Measurements from ENCODE around the gene SERINC5. TPM values are rescaled to one million over a fixed set of nuclear protein-coding genes. Genes with fewer than 3 reads are reported as not detected.
"Not testable (repeated sequence)": the region's sequence is repeated elsewhere in the genome, so short reads cannot be mapped to it uniquely, and the experiment has no call there.

The SERINC5 gene
- total RNA-seq, 1 experiment from 2014 or later = 128 TPM

DNA sequence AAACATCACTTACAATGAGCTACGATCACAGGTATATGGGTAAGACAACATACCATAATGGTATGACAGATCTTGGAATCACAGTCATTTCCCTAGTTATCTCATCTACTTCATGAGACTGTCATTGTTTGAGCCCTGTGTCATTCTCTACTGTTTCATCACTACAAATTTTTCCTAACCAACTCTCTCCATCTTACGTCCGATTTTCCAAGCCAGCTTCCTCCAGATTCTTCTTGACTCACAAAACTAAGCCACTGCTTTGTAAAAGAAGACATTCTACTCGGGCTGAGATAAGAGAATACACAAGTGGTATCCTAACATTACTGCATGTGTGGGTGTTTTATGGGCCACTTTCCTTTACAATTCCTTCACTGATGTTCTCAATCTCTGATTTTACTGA, 49.6 kb downstream of the SERINC5 start (continued):
- TF ChIP-seq, protein P1, sequence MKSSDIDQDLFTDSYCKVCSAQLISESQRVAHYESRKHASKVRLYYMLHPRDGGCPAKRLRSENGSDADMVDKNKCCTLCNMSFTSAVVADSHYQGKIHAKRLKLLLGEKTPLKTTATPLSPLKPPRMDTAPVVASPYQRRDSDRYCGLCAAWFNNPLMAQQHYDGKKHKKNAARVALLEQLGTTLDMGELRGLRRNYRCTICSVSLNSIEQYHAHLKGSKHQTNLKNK (CRISPR knock-in tag; IDR thresholded peaks at IDR 0.05) = no peak
- TF ChIP-seq IRF2 (CRISPR knock-in tag; IDR thresholded peaks at IDR 0.05; ENCODE audit: borderline replicate concordance, low read depth) (no peak), ZNF423 (CRISPR knock-in tag; IDR thresholded peaks at IDR 0.05) (no peak), JAZF1 (CRISPR knock-in tag; IDR thresholded peaks at IDR 0.05) (no peak), ATF1 (CRISPR knock-in tag; IDR thresholded peaks at IDR 0.05) (no peak), KAT7 (CRISPR knock-in tag; IDR thresholded peaks at IDR 0.05; ENCODE audit: borderline replicate concordance) (no peak)

DNA sequence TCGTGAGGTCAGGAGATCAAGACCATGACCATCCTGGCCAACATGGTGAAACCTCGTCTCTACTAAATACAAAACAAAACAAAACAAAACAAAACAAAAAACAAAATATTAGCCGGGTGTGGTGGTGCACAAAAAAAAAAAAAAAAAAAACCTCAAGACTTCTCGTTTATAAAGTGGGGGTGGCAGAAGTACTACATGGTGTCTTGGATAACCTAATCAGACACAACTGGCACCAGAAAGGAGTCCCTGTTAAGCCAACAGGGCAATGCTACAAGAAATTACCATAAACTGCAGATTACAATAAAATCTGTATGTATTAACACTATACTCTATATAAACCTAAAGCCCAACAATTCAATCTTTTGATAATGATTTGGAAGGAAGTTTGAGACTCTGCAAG, 50.0 kb downstream of the SERINC5 start:
- CTCF ChIA-PET = no interaction called here
- ATAC-seq (no peak), DNase-seq (ENCODE audit: low spot score) (no peak)
- Mint-ChIP-seq H3K36me3 (peaks cover 37% of the 10 kb centered on the region), H3K27me3 (ENCODE audit: low read depth) (no peaks in the 10 kb centered on the region), H3K9me3 (no peaks in the 10 kb centered on the region), H3K4me1 (peaks cover 44% of the 10 kb centered on the region), H3K27ac (0 out of 2 replicates have a peak overlapping the region, but pooled peaks have one; percentile 2), H3K4me3 (no peak overlapping the region)
- POLR2A ChIA-PET = interaction anchor here (1.1 kb wide), 1 partner anchor 61 kb away, joined by 3 read pairs; no protein-coding TSS in a partner anchor
- TF ChIP-seq, protein P2, sequence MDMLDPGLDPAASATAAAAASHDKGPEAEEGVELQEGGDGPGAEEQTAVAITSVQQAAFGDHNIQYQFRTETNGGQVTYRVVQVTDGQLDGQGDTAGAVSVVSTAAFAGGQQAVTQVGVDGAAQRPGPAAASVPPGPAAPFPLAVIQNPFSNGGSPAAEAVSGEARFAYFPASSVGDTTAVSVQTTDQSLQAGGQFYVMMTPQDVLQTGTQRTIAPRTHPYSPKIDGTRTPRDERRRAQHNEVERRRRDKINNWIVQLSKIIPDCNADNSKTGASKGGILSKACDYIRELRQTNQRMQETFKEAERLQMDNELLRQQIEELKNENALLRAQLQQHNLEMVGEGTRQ (CRISPR knock-in tag; IDR thresholded peaks at IDR 0.05) = no peak
- TF ChIP-seq ZNF138 (CRISPR knock-in tag; conservative IDR thresholded peaks at IDR 0.05) (no peak), MYBL2 (CRISPR knock-in tag; IDR thresholded peaks at IDR 0.05) (no peak)

DNA sequence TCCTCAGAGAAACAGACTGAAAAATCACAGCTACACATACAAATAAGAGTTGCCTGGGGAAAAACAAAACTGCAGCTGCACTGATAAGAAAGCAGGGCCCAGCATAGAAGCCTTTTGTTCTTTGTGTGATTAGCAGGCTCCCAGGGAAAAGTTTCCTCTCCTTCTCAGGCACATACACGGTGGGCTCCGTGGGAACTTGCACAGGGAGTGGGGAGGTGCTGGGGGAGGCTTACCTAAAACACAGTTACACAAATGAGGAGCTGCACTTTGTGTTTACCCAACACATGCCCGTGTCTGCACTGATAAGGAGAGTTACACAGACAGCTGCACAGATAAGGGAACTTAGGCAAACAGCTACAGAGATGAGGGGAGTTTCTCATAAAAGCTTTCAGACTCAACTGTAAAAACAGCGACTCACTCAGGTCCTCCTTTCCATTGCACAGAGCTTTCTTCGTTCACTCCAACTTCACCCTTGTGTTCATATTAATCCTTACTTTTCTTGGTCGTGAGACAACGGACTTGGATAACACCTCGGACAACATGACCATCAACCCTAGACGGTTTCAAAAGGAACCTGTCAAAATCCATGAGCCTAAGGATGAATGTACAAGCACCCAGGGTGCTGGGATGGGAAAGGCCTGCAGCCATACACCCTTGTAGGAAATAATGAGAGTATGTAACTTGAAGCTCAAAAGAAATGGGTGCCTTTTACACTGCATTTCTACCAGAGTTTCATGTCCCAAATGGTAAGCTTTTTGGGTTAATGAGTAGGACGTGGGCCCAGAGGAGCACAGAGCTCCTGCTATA, 50.8 kb downstream of the SERINC5 start:
- CTCF ChIA-PET = interaction anchor here (1.1 kb wide), 1 partner anchor 95 kb away, joined by 3 read pairs; no protein-coding TSS in a partner anchor
- Mint-ChIP-seq H3K4me1 (peaks cover 35% of the 10 kb centered on the region), H3K4me3 (no peak overlapping the region), H3K9me3 (no peaks in the 10 kb centered on the region), H3K27ac (peak overlapping the region; percentile 31), H3K27me3 (ENCODE audit: low read depth) (no peaks in the 10 kb centered on the region), H3K36me3 (peaks cover 44% of the 10 kb centered on the region)
- POLR2A ChIA-PET = interaction anchor here (0.6 to 1.7 kb wide), 3 partner anchors 52 to 108 kb away, joined by 3 to 6 read pairs (median 3); no protein-coding TSS in a partner anchor
- ATAC-seq = no peak
- TF ChIP-seq RELA (CRISPR knock-in tag; IDR thresholded peaks at IDR 0.05; ENCODE audit: borderline replicate concordance) (no peak), GABPB1 (CRISPR knock-in tag; IDR thresholded peaks at IDR 0.05) (peak; percentile 27; the same call in 1 of the 2 replicates), TEAD4 (CRISPR knock-in tag; IDR thresholded peaks at IDR 0.05) (no peak)
- TF ChIP-seq, protein P3, sequence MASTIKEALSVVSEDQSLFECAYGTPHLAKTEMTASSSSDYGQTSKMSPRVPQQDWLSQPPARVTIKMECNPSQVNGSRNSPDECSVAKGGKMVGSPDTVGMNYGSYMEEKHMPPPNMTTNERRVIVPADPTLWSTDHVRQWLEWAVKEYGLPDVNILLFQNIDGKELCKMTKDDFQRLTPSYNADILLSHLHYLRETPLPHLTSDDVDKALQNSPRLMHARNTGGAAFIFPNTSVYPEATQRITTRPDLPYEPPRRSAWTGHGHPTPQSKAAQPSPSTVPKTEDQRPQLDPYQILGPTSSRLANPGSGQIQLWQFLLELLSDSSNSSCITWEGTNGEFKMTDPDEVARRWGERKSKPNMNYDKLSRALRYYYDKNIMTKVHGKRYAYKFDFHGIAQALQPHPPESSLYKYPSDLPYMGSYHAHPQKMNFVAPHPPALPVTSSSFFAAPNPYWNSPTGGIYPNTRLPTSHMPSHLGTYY (CRISPR knock-in tag; IDR thresholded peaks at IDR 0.05) = no peak
- DNase-seq (ENCODE audit: low spot score) = no peak

DNA sequence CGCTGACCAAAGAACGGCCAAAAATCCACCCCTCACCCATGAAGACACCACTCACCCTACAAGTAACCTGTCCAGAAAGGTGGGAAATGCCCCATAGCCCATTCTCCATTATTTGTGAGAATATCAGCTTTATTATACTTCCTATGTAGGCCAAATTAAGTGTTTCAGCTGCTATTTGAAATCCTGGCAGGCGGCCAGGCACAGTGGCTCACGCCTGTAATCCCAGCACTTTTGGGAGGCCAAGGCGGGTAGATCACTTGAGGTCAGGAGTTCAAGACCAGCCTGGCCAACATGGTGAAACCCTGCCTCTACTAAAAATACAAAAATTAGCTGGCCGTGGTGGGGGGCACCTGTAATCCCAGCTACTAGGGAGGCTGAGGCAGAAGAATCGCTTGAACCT, 54.1 kb downstream of the SERINC5 start:
- H3K27me3 Mint-ChIP-seq (ENCODE audit: low read depth); DNase-seq (ENCODE audit: low spot score); H3K4me3 Mint-ChIP-seq; CTCF ChIA-PET; ATAC-seq; H3K9me3 Mint-ChIP-seq; POLR2A ChIA-PET: not testable (repeated sequence)
- H3K4me1 Mint-ChIP-seq = peaks cover 36% of the 10 kb centered on the region
- peaks cover 59% of the 10 kb centered on the region for H3K36me3 Mint-ChIP-seq
- H3K27ac Mint-ChIP-seq = 0 out of 2 replicates have a peak overlapping the region, but pooled peaks have one; percentile 65

DNA sequence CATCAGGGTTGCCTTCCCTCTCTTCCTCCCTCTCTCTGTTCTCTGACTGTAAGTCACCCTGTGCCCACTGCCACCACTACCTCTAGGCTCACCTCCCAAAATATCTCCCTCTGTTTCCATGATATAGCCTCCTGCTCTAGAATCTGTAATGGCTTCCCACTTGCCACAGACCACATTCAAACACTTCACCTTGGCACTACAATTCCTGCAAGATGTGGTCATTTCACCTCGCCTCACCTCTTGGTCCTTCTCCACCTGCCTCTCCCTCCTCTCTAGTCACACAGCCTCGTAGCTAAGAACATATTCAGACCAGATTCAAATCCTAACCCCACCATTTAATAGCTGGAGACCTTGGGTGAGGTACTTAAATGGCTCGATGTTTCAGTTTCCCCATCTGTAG, 56.9 kb downstream of the SERINC5 start:
- ChIA-PET POLR2A (interaction anchor here (1.2 kb wide), 1 partner anchor 58 kb away, joined by 3 read pairs; no protein-coding TSS in a partner anchor), CTCF (no interaction called here)
- H3K27ac Mint-ChIP-seq = peak overlapping the region; percentile 69
- H3K4me1 Mint-ChIP-seq = peaks cover 36% of the 10 kb centered on the region
- H3K36me3 Mint-ChIP-seq = peaks cover 53% of the 10 kb centered on the region
- ATAC-seq (no peak), DNase-seq (ENCODE audit: low spot score) (no peak)
- H3K4me3 Mint-ChIP-seq = no peak overlapping the region
- no peaks in the 10 kb centered on the region for H3K27me3 Mint-ChIP-seq (ENCODE audit: low read depth)
- H3K9me3 Mint-ChIP-seq = no peaks in the 10 kb centered on the region
- no peak for TF ChIP-seq FOXJ3 (CRISPR knock-in tag; IDR thresholded peaks at IDR 0.05; ENCODE audit: borderline replicate concordance)
- TF ChIP-seq, protein P2 (CRISPR knock-in tag; IDR thresholded peaks at IDR 0.05) = no peak
- TF ChIP-seq, protein P4, sequence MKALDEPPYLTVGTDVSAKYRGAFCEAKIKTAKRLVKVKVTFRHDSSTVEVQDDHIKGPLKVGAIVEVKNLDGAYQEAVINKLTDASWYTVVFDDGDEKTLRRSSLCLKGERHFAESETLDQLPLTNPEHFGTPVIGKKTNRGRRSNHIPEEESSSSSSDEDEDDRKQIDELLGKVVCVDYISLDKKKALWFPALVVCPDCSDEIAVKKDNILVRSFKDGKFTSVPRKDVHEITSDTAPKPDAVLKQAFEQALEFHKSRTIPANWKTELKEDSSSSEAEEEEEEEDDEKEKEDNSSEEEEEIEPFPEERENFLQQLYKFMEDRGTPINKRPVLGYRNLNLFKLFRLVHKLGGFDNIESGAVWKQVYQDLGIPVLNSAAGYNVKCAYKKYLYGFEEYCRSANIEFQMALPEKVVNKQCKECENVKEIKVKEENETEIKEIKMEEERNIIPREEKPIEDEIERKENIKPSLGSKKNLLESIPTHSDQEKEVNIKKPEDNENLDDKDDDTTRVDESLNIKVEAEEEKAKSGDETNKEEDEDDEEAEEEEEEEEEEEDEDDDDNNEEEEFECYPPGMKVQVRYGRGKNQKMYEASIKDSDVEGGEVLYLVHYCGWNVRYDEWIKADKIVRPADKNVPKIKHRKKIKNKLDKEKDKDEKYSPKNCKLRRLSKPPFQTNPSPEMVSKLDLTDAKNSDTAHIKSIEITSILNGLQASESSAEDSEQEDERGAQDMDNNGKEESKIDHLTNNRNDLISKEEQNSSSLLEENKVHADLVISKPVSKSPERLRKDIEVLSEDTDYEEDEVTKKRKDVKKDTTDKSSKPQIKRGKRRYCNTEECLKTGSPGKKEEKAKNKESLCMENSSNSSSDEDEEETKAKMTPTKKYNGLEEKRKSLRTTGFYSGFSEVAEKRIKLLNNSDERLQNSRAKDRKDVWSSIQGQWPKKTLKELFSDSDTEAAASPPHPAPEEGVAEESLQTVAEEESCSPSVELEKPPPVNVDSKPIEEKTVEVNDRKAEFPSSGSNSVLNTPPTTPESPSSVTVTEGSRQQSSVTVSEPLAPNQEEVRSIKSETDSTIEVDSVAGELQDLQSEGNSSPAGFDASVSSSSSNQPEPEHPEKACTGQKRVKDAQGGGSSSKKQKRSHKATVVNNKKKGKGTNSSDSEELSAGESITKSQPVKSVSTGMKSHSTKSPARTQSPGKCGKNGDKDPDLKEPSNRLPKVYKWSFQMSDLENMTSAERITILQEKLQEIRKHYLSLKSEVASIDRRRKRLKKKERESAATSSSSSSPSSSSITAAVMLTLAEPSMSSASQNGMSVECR (CRISPR knock-in tag; IDR thresholded peaks at IDR 0.05; ENCODE audit: borderline replicate concordance) = no peak
- TF ChIP-seq, protein P5, sequence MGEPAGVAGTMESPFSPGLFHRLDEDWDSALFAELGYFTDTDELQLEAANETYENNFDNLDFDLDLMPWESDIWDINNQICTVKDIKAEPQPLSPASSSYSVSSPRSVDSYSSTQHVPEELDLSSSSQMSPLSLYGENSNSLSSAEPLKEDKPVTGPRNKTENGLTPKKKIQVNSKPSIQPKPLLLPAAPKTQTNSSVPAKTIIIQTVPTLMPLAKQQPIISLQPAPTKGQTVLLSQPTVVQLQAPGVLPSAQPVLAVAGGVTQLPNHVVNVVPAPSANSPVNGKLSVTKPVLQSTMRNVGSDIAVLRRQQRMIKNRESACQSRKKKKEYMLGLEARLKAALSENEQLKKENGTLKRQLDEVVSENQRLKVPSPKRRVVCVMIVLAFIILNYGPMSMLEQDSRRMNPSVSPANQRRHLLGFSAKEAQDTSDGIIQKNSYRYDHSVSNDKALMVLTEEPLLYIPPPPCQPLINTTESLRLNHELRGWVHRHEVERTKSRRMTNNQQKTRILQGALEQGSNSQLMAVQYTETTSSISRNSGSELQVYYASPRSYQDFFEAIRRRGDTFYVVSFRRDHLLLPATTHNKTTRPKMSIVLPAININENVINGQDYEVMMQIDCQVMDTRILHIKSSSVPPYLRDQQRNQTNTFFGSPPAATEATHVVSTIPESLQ (CRISPR knock-in tag; IDR thresholded peaks at IDR 0.05) = no peak

Data from WTC11 (cell line).